ENCODE measurements around the gene BMF.

The BMF gene

DNA sequence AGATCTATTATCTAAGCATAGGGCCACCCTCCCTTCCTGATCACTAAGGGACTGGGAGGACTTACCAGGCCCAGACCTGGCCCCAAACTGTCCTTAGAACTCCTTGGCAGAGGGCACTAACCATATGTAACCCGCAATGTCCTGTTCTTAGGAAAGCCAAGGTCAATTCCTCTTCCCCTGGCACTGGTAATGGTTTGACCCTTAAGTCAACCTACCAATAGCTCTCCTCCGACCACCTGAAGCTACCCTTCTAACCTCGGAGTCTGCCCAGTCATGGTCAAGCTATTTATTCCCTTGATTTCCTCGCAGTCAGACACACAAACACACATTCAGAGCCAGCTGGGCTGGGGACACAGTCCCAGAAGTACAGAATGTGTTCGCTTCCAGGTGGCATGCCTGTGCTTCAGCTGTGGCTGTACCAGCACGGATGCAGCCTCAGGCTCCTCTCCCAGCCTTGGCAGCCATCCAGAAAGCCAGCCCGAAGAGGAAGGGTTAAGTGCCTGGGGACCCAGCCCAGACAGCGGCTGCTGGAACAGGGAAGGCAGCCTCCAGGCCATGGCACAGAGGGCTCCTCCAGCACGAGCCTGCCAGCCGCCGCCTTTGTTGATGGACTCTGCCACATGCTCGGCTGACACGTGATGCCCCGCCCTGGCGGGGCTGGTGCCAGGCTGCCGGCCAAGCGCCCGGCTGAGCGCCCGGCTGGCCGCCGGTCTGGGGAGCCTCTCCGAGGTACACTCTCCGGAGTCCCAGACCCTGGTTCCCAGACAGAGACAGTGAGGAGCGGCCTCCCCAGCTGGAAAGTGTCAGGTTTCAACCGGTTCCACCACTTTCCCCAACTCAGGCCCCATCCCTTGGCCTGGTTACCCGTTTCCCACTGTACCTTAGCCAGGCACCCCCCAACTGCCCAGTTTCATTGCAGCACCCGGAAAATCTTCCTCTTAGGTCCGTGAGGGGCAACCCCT is 5.5 kb downstream of the BMF start:
- DNase-seq, result no peak

GRCh38 chr15:40100947-40101905 is 7.5 kb downstream of the BMF start:
- DNase-seq, result no peak

DNA sequence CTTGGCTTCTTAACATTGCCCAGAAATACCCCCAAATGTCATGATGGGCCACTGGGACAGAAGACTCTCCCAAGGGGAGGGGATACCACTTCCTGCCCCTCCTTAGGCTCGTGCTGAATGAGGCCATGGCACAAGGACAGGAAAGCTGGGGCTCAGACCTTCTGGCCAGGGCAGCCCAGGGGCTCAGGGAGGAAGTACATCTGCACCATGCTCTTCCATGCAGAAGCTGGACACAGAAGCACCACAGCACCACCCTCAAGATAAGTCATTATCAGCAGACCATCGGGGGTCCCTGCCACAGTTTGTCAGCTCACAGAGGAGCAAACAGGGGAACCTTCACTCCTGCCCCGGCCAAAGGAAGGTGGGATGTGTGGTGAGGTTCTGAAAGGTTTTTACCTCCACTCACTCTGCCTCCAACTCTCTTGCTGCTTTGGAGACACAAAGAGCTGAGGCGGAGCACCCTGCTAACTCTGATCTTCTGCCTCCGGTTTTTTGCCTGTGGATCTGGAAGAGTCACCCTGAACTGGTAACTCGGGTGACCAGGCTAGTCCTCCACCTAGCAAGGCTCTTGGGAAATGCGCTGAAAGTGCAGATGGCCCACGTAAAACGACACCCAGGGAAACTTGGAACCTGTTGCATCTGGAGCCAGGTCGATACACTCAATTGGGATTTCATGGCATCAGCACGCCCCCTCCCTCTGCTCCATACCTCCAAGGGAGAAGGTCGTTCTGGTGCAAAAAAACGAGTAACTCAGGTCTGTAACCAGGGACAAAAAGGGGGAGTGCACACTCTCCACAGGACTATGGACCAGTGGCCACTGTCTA is 8.3 kb downstream of the BMF start:
- no peak for DNase-seq

GRCh38 chr15:40098489-40099261 is 10.0 kb downstream of the BMF start:
- DNase-seq, result no peak

DNA sequence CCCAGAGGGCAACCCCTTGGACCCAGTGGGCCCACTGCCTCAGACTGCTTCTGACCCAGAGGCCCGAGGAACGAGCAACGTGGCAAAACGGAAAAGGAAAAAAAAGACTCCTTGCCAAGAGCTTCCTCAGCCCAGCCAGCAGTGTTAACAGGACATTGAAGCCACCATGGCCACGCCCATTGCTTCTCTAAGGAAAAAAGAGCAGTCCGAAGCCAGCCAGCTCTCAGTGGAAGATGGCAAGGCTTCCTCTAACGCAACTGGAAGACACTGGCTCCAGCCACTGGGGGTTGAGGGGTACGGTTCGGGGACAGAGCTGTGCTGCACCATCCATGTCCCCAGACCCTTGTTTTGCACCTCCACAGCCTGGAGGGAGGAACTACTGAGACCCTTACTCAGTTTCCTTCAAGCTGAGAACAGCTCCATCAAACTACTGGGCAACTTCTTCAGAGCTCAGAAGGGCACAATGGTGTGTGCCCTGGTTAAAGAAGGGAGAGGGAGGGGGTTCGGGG is 10.7 kb downstream of the BMF start:
- DNase-seq, result no peak

- no peak for DNase-seq
These were observed 11.3 kb downstream of the BMF start for GRCh38 chr15:40097096-40097967.

GRCh38 chr15:40096094-40096891 is 12.4 kb downstream of the BMF start:
- no peak for DNase-seq

- no peak for DNase-seq
These were observed 13.1 kb downstream of the BMF start for GRCh38 chr15:40095371-40096093.

DNA sequence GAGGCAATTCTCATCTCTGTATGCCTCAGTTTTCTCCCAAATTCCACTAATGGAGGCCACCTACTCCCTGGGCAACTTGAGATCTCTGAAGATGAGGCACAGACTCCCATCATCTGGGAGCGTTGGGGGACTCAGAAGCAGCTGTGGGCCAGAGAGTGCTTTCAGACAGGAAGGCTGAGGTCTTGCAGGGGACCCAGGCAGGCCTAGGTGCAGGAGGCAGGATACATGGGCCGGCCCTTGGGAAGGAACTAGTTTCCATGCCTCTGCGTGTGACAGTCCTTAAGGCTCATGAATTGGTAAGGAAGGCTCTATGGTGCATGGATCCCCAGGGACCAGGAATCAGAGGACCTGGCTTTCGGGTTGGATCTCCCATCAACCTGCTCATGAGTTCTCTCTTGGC is 14.5 kb downstream of the BMF start:
- no peak for DNase-seq

- DNase-seq, result no peak
These were observed 15.5 kb downstream of the BMF start for GRCh38 chr15:40092979-40093869.

DNA sequence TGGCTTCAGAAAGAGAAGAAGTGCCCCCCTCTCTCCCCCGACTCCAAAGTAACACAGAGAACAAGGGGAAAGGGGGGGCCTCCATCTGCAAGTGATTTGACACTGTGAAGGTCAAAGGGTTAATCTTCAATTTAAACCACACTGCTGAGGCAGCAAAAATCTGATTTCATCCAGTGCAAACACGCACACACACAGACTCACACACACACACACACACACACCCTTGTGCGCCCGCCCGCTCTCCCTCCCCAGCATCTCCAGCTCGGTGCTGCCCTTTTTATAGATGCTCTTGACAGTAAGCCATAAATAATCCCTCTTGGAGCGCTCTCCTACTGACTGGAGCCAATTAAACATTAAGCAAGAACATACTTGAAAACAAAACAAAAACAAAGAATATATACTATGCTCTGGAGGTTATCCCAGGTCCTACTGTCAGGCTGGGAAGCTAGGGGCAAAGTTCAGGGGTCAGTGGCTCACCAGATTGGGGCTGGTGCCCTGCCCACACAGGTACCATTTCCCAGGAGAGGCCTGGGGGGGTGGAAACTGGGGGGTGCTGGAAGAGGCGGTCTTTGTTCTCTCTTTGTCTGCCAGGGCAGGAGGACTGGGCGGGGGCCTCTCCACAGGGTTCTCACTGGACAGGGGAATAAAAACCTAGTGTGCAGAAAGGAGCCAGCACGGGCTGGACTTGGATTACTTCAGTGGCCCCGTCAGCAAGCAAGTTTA is 16.3 kb downstream of the BMF start:
- DNase-seq, result no peak

DNA sequence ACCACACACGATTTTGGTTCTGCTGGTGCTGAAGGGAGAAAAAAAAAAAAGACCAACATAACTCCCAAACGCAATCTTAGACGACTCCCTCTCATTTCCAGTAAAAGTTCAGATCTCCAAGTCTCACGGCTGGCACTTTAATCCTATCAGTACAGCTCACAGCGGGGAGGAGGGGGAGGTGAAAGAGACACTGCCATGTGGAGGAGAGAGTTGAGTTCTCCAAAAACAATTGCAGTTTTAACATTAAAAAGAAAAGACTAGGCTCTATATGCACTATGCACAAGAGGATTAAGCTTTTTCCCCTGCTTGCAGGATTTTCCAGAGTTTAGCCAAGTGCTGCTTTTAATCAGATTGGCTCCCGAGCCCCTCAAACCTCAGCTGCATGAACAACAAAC is 16.8 kb downstream of the BMF start:
- no peak for DNase-seq

DNA sequence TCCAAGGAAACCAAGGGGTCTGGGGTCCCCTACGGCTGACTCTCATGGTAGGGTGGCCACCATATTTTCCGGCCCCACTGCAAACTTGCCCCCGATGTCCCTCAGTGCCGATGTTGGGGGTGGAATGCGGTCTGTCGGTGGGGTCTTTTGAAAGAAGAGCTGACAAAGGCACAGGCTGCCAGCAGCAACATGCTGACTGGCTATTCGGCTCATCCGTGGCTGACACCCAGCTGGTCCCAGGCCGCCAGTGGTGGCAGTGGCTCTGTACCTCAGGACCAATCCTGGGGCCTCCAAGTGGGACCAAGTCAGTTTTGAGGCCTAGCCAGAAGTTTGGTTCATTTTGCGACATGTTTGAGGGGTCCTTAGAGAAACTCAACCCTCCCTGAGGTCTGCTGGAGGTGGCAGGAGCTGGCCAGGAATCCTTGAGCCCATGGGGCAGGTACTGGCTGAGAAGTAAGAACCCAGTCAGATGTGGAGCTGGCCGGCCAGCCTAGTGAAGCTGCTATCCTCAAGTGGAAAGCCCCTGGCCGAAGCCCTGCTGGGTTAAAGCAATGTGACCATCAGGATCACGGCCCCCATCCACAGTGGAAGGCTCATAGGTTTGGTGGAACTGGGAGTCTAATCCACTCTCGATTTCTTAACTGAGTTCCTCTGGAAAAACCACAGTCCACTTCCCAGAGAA is 17.8 kb downstream of the BMF start:
- DNase-seq, result no peak

DNA sequence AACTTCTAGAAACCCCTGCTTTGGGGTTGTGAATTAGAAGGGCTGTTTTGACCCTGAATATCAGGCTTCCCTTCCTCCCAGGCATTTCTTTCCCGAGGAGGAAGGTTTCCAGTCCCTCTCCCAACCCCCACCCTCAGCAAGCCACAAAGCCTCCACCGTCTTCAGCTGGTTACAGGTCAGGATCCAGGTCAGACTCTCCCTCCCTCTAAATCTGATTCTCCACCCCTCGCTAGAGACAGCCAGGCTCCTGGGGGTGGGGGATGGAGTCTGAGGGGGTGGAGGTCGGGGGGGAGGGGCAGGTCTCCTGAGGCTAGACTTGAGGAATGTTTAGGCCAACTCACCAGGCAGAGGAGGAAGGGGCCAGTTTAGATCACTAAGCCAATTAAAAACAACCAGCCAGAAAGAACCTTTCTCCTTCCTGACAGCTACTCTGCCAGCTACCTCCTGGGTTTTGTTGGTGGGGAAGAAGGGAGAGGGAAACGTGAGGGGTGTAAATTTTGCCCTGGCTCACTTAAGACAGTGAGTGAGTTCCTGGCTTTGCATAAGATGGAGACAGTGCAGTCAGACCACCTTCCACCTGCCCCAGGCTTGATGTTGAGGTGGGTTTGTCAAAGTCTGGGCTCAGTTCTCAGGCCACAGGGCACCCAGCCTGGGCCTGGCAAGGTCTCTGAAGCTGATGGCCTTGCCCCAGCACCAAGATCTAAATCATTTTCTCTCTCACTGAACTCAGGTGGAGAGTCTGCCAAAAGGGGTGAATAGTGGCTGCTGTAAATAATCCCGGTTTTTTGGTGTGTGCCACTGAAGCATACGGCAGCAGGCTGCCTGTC is 19.5 kb downstream of the BMF start:
- no peak for DNase-seq

Measured in effector CD8-positive, alpha-beta T cell (primary cell).